Astrocyte (in vitro differentiated cells and primary cell): ENCODE results near the gene GREB1.

ENCODE experiments used
- EZH2 ChIP-seq: IDR thresholded peaks from 2 replicates; pipeline ENCODE4 v1.6.1; 2012; ENCODE audit warnings: mild to moderate bottlenecking, low read length, inconsistent platforms; ENCODE audit not compliant: insufficient read depth
- TF ChIP-seq, protein P1 (sequence below): IDR thresholded peaks from 2 replicates; pipeline ENCODE4 v1.5.1; 2011; ENCODE audit warnings: low read depth, mild to moderate bottlenecking, inconsistent platforms, low read length, moderate library complexity; ENCODE audit not compliant: insufficient read depth

DNA sequence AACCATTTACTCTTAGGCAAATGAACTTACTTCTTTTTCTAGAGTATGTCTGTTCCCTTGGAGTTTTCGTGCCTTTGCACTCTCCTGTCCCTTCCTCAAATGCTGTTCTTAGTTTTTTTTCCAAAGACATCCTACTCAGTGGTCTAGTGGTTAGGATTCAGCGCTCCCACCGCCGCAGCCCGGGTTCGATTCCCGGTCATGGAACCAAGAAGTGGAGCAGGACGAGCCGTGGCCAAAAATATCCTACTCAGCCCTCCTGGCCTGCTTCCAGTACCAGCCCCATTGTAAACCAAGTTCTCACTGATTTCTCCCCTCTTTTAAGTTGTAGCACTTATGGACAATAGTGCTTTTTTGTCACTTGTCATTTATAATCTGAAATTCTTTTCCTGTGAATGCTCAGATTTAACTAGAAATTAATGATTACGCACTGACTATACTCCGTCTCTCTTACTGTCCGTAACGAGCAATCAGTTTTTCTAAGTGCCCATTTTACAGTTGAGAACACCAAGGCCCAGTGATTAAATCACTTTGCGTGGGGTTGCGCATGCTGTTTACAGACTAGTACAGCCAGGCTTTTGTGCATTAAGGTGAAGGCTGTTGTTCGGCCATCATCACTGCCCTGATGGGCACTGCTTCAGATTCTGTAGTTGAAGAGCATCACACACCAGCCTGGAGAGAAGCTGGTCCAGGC is 17.9 kb downstream of the GREB1 start:
- TF ChIP-seq, protein P1, sequence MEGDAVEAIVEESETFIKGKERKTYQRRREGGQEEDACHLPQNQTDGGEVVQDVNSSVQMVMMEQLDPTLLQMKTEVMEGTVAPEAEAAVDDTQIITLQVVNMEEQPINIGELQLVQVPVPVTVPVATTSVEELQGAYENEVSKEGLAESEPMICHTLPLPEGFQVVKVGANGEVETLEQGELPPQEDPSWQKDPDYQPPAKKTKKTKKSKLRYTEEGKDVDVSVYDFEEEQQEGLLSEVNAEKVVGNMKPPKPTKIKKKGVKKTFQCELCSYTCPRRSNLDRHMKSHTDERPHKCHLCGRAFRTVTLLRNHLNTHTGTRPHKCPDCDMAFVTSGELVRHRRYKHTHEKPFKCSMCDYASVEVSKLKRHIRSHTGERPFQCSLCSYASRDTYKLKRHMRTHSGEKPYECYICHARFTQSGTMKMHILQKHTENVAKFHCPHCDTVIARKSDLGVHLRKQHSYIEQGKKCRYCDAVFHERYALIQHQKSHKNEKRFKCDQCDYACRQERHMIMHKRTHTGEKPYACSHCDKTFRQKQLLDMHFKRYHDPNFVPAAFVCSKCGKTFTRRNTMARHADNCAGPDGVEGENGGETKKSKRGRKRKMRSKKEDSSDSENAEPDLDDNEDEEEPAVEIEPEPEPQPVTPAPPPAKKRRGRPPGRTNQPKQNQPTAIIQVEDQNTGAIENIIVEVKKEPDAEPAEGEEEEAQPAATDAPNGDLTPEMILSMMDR = no peak
- no peak for TF ChIP-seq EZH2
